Lung (tissue), 12 donors: ENCODE measurements around the gene TSPAN31. TPM values are rescaled to one million over a fixed set of nuclear protein-coding genes. Genes with fewer than 3 reads are reported as not detected.
A peak's percentile ranks its signal among the peaks of the same experiment; 100 is the strongest.

Experiments used
- ATAC-seq: fragments of 200-7000 bp; cut with Tn5 transposase; one replicate; pipeline ENCODE4 v1.9.1; 2020; ENCODE audit warnings: moderate number of reproducible peaks; ENCODE audit not compliant: insufficient read depth, low FRiP score
- DNase-seq, 3 donors: peaks; one replicate each; pipeline ENCODE4 v3.0.0-alpha.2; 2013 to 2017
- H3K27ac ChIP-seq, 2 donors: one replicate each; pipeline ENCODE4 v1.5.1; 2013; ENCODE audit warnings: mild to moderate bottlenecking in 2 of 2, moderate library complexity in 2 of 2, control low read depth in 1 of 2, inconsistent platforms in 1 of 2, low read depth in 1 of 2, low read length in 1 of 2
- H3K27me3 ChIP-seq, 3 donors: one replicate each; pipeline ENCODE4 v1.5.1; 2013; ENCODE audit warnings: low read length in 2 of 3; ENCODE audit not compliant: control insufficient read depth in 3 of 3, insufficient read depth in 3 of 3
- H3K36me3 ChIP-seq, 4 donors: one replicate each; pipeline ENCODE4 v1.5.1; 2013; ENCODE audit warnings: low read length in 4 of 4, mild to moderate bottlenecking in 1 of 4, moderate library complexity in 1 of 4; ENCODE audit not compliant: control insufficient read depth in 4 of 4, insufficient read depth in 4 of 4
- H3K4me1 ChIP-seq, 5 donors: one replicate each; pipeline ENCODE4 v1.5.1; 2013; ENCODE audit warnings: low read length in 5 of 5, mild to moderate bottlenecking in 2 of 5, moderate library complexity in 1 of 5; ENCODE audit not compliant: control insufficient read depth in 5 of 5, insufficient read depth in 5 of 5
- H3K4me3 ChIP-seq: one replicate; pipeline ENCODE4 v1.5.1; 2013; ENCODE audit warnings: mild to moderate bottlenecking, control low read depth, moderate library complexity
- H3K9ac ChIP-seq, 2 donors: one replicate each; pipeline ENCODE4 v1.5.1; 2013; ENCODE audit warnings: low read length in 2 of 2, control low read depth in 1 of 2; ENCODE audit not compliant: insufficient read depth in 1 of 2
- H3K9me3 ChIP-seq, 4 donors: one replicate each; pipeline ENCODE4 v1.5.1; 2013; ENCODE audit warnings: low read length in 3 of 4, mild to moderate bottlenecking in 1 of 4, moderate library complexity in 1 of 4; ENCODE audit not compliant: control insufficient read depth in 4 of 4, insufficient read depth in 3 of 4
- CTCF ChIP-seq: IDR thresholded peaks from 2 replicates; pipeline ENCODE4 v1.5.1; 2012; ENCODE audit warnings: mild to moderate bottlenecking; ENCODE audit errors: control extremely low read depth, extremely low read depth
- WGBS, 2 donors: extraction: QIAGEN DNeasy Blood & Tissue Kit; methylation state at CpG; one replicate each; pipeline ENCODE4 v1.1.7; 2013; 5-methylcytosine and 5-hydroxymethylcytosine counted together
- polyA plus RNA-seq, 2 donors: library from polyadenylated mRNA; stranded (reverse); fragments of 200-250 nt; gene quantifications; one replicate each; pipeline ENCODE4 v1.2.1, GENCODE V29; 2013
- total RNA-seq, 2 donors: library from RNA; depleted of rRNA in 1 of 2; stranded (reverse); fragments of >200 nt in 1 of 2; gene quantifications; one replicate each; pipeline ENCODE4 v1.2.1, GENCODE V29; 2014 to 2021
- donor health status: control.
- donor health status: control.
- donor health status: Bipolar disorder and iron deficiency.
- donor health status: healthy.
- donor health status: DM: yes; HTN: yes; CAD: no.

Gene TSPAN31
- total and polyA plus RNA-seq, 4 donors: 32.4 to 61.1 (median 46.1) TPM

GRCh38 chr12:57775044-57775443, 30.2 kb downstream of the TSPAN31 start:
- TF ChIP-seq CTCF: no peak
- no peak for DNase-seq
- 89 to 100% methylated on average over 3 of the region's 3 CpGs for WGBS, 2 donors

GRCh38 chr12:57775563-57776246, 30.9 kb downstream of the TSPAN31 start:
- Histone ChIP-seq H3K27me3 (no peaks in the 10 kb centered on the region), H3K9me3 (no peaks in the 10 kb centered on the region), H3K27ac (peak overlapping the region in 1 of 2 donors; percentile 8), H3K9ac (no peak overlapping the region), H3K4me3 (no peak overlapping the region), H3K4me1 (peaks cover 3 to 16% (median 6%) of the 10 kb centered on the region in 5 donors), H3K36me3 (peaks cover 1 to 21% (median 4%) of the 10 kb centered on the region in 4 donors)
- no peak for DNase-seq
- no peak for ATAC-seq
- no peak for TF ChIP-seq CTCF
- WGBS, 2 donors: 65 to 73% methylated on average over 4 of the region's 4 CpGs

More at GRCh38 chr12:57775044-57775443, 30.2 kb downstream of the TSPAN31 start:
- Histone ChIP-seq H3K4me3 (no peak overlapping the region), H3K9me3 (no peaks in the 10 kb centered on the region), H3K4me1 (peaks cover 3 to 16% (median 6%) of the 10 kb centered on the region in 5 donors), H3K27ac (no peak overlapping the region), H3K9ac (no peak overlapping the region), H3K27me3 (no peaks in the 10 kb centered on the region), H3K36me3 (peaks cover 2 to 22% (median 5%) of the 10 kb centered on the region in 4 donors)
- ATAC-seq: no peak

- no peak for DNase-seq
- Histone ChIP-seq H3K9ac (no peak overlapping the region), H3K4me3 (no peak overlapping the region), H3K4me1 (peaks cover under 1 to 12% (median 3%) of the 10 kb centered on the region in 5 donors), H3K27ac (peak overlapping the region in 1 of 2 donors; percentile 8), H3K36me3 (peaks cover 0 to 19% (median 4%) of the 10 kb centered on the region in 4 donors), H3K9me3 (no peaks in the 10 kb centered on the region), H3K27me3 (no peaks in the 10 kb centered on the region)
- no peak for ATAC-seq
- TF ChIP-seq CTCF: no peak
- 91 to 98% methylated on average over 2 of the region's 2 CpGs for WGBS, 2 donors
Observed at GRCh38 chr12:57776247-57776587, 31.4 kb downstream of the TSPAN31 start.
